GM19372 (cell line): ENCODE data around the gene C17orf78.
A peak's percentile ranks its signal among the peaks of the same experiment; 100 is the strongest.
"Not testable (repeated sequence)": the region's sequence is repeated elsewhere in the genome, so short reads cannot be mapped to it uniquely, and the experiment has no call there.

ENCODE experiments used
- ATAC-seq: cut with Tn5 transposase; IDR thresholded peaks from one replicate; pipeline ENCODE4 v1.9.1; 2021; ENCODE audit warnings: mild to moderate bottlenecking, low read depth, moderate library complexity; ENCODE audit not compliant: unreplicated experiment

Gene C17orf78

GRCh38 chr17:37375706-37376105, at the start of gene C17orf78:
TSS of gene C17orf78 (plus strand) at chr17:37375985. CDS start at chr17:37376093, 108 bp downstream.
- ATAC-seq = no peak

- no peak for ATAC-seq
Observed at GRCh38 chr17:37327341-37328090, 48.3 kb upstream of the C17orf78 start.

GRCh38 chr17:37338847-37339246, 36.9 kb upstream of the C17orf78 start:
- ATAC-seq = no peak

- no peak for ATAC-seq
Observed at GRCh38 chr17:37339321-37339720, 36.5 kb upstream of the C17orf78 start.

- ATAC-seq = no peak
Observed at GRCh38 chr17:37340804-37341203, 35.0 kb upstream of the C17orf78 start.

- ATAC-seq = no peak
Observed at GRCh38 chr17:37342589-37342988, 33.2 kb upstream of the C17orf78 start.

- ATAC-seq = no peak
Observed at GRCh38 chr17:37344519-37344918, 31.3 kb upstream of the C17orf78 start.

- ATAC-seq = not testable (repeated sequence)
Observed at GRCh38 chr17:37346863-37347402, 28.9 kb upstream of the C17orf78 start.

- ATAC-seq = not testable (repeated sequence)
Observed at GRCh38 chr17:37356796-37357569, 18.8 kb upstream of the C17orf78 start.

- peak; percentile 7 for ATAC-seq
Observed at GRCh38 chr17:37358098-37358829, 17.5 kb upstream of the C17orf78 start.

- peak; percentile 86 for ATAC-seq
Observed at GRCh38 chr17:37358830-37359681, 16.7 kb upstream of the C17orf78 start.

GRCh38 chr17:37359682-37360188, 16.1 kb upstream of the C17orf78 start:
- ATAC-seq = no peak

GRCh38 chr17:37360632-37361031, 15.2 kb upstream of the C17orf78 start:
- no peak for ATAC-seq

GRCh38 chr17:37361543-37361942, 14.2 kb upstream of the C17orf78 start:
- no peak for ATAC-seq

GRCh38 chr17:37365589-37365988, 10.2 kb upstream of the C17orf78 start:
- ATAC-seq = no peak

- ATAC-seq = no peak
Observed at GRCh38 chr17:37368577-37368976, 7.2 kb upstream of the C17orf78 start.

- ATAC-seq = no peak
Observed at GRCh38 chr17:37373530-37374159, 2.1 kb upstream of the C17orf78 start.

- ATAC-seq = no peak
Observed at GRCh38 chr17:37382056-37382455, 6.3 kb downstream of the C17orf78 start.

- no peak for ATAC-seq
Observed at GRCh38 chr17:37384560-37385149, 8.9 kb downstream of the C17orf78 start.
